H1 (cell line): Measurements from ENCODE around the gene LRRC72. TPM values are rescaled to one million over a fixed set of nuclear protein-coding genes. Genes with fewer than 3 reads are reported as not detected.

Experiments
- polyA plus RNA-seq, 7 experiments: library from polyadenylated mRNA; depleted of rRNA in 3 of 7; stranded (reverse) in 5 of 7; unstranded in 2 of 7; fragments of >200 nt in 5 of 7; fragments of 200-250 nt in 2 of 7; gene quantifications; 1 replicate in 5 of 7; 2 replicates in 1 of 7; 4 replicates in 1 of 7; pipeline versions ENCODE4 v1.2.1 to v1.2.3, GENCODE V29; 2011 to 2013; ENCODE audit warnings: missing spikeins in 2 of 7, mixed read lengths in 2 of 7
- total RNA-seq: library from RNA; stranded (reverse); fragmentation: NEBNext Ultra II Directional; extraction: Animal tissue kit (Norgen Biotek cat#: 25700); gene quantifications from 2 replicates; pipeline ENCODE4 v1.2.1, GENCODE V29; 2021
- TF ChIP-seq, protein P1 (sequence below), 3 experiments: IDR thresholded peaks; 1 replicate in 2 of 3; 2 replicates in 1 of 3; pipeline versions ENCODE4 v1.5.1 to v1.6.1; 2011; ENCODE audit warnings: low read length in 3 of 3, mild to moderate bottlenecking in 3 of 3, inconsistent platforms in 2 of 3, low read depth in 1 of 3, moderate library complexity in 1 of 3; ENCODE audit not compliant: insufficient read depth in 1 of 3; ENCODE audit errors: control extremely low read depth in 1 of 3

LRRC72 gene
- total and polyA plus RNA-seq, 2 of the 8 experiments (the other 6 are each of a cell fraction or from before 2014, with no cell fraction given): not detected

- TF ChIP-seq, protein P1, sequence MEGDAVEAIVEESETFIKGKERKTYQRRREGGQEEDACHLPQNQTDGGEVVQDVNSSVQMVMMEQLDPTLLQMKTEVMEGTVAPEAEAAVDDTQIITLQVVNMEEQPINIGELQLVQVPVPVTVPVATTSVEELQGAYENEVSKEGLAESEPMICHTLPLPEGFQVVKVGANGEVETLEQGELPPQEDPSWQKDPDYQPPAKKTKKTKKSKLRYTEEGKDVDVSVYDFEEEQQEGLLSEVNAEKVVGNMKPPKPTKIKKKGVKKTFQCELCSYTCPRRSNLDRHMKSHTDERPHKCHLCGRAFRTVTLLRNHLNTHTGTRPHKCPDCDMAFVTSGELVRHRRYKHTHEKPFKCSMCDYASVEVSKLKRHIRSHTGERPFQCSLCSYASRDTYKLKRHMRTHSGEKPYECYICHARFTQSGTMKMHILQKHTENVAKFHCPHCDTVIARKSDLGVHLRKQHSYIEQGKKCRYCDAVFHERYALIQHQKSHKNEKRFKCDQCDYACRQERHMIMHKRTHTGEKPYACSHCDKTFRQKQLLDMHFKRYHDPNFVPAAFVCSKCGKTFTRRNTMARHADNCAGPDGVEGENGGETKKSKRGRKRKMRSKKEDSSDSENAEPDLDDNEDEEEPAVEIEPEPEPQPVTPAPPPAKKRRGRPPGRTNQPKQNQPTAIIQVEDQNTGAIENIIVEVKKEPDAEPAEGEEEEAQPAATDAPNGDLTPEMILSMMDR (IDR thresholded peaks at IDR 0.05; ENCODE audit: control extremely low read depth in 1 of 3, insufficient read depth in 1 of 3, low read depth in 1 of 3, low read length in 3 of 3): no peak
Measured at GRCh38 chr7:16493266-16493665, 33.4 kb upstream of the LRRC72 start (continued).
